Body of pancreas (tissue), 4 donors: ENCODE measurements around the gene ESPN.

Source experiments
- CTCF ChIP-seq, 7 experiments: fragments of 450-650 bp in 4 of 7; fragments of 200-600 bp in 3 of 7; sonication (generic) in 3 of 7; IDR thresholded peaks; one replicate each; pipeline ENCODE4 v1.5.1; 2016 to 2019; ENCODE audit warnings: antibody characterized with exemption in 7 of 7
- POLR2A ChIP-seq, 3 donors: fragments of 450-650 bp; IDR thresholded peaks; one replicate each; pipeline ENCODE4 v1.6.1; 2016; ENCODE audit warnings: antibody characterized with exemption in 3 of 3, mild to moderate bottlenecking in 2 of 3

DNA sequence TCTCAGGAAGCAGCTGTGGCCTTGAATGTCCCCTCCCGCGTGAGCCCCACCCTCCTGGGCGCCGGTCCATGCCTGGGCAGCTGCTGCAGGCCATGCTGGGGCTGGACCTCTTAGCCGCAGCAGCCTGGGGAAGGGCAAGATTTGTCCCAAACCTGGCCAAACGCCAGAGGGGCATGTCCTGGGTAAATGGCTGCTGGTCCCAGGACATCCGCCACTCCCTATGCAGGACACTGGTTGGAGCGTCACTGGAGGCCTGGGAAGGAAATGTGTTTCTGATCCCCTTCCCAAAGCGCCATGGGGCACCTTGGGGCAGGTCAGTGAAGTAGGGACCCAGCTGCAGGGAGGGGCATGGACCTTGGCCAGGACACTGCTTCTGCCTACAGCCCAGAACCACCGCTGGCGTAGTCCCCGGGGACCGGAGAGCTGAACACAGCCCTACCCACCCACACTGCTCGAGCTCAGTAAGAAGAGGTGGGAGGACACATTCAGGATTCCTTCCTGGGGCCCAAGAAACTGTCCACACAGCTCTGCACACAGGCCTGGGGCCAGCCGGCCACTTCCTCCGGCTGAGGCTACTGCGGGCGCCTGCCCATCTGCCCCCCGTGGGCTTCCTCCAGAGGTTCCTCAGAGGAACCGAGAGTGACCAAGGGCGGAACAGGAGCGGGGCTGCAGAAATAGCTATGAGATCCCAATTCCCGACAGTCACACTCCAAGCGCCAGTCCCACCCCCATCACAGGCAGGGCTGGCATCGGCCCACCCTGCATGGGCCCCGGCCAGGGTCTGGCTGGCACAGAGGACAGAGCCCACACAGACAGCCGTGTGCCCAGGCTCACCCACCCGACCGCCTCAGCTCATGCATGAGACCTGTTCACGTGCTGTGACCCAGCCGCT is 77.7 kb downstream of the ESPN start:
- no peak for TF ChIP-seq CTCF (IDR thresholded peaks at IDR 0.05)
- no peak for TF ChIP-seq POLR2A (IDR thresholded peaks at IDR 0.05)
